IPS-18a (cell line): Measurements from ENCODE around the gene TTLL12.

Experiments used
- H3K27ac ChIP-seq: one replicate; pipeline ENCODE4 v1.5.1; 2013; ENCODE audit warnings: low read length
- H3K27me3 ChIP-seq: one replicate; pipeline ENCODE4 v1.6.1; 2013; ENCODE audit warnings: mild to moderate bottlenecking, low read length; ENCODE audit not compliant: control insufficient read depth, insufficient read depth
- H3K36me3 ChIP-seq: one replicate; pipeline ENCODE4 v1.6.1; 2013; ENCODE audit warnings: low read depth, low read length; ENCODE audit not compliant: control insufficient read depth
- H3K4me1 ChIP-seq: one replicate; pipeline ENCODE4 v1.6.1; 2013; ENCODE audit warnings: low read depth, low read length; ENCODE audit not compliant: control insufficient read depth
- H3K4me3 ChIP-seq: one replicate; pipeline ENCODE4 v1.5.1; 2013; ENCODE audit warnings: low read length
- H3K9ac ChIP-seq: one replicate; pipeline ENCODE4 v1.6.1; 2013; ENCODE audit warnings: mild to moderate bottlenecking, low read length, moderate library complexity
- H3K9me3 ChIP-seq: one replicate; pipeline ENCODE4 v1.6.1; 2013; ENCODE audit warnings: low read depth, low read length; ENCODE audit not compliant: control insufficient read depth

The TTLL12 gene

DNA sequence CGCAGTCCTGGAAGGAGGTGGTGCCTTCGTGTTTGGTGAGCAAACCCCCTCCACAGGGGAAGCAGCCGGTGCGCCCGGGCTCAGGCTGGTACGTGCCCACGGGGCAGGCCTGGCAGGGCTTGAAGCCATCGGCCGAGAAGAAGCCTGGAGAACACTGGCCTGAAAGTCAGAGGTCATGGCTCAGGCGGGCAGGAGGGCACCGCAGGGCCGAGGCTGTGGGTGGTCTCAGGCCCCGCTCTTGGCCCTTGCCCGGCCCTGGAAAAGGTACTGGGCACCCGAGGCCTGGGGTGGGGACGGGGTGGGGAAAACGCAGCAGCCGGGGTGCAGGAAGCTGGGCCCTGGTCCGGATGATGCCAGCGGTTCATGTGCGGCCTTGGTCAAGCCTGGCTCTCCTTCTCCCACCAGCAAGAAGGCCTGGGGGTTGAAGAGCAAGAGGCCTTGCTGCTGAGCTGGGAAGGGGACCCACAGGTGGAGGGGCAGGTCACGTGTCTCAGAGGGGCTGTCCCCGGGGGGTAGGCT is 25.6 kb upstream of the TTLL12 start:
- H3K36me3 ChIP-seq, result no peaks in the 10 kb centered on the region
- H3K27me3 ChIP-seq, result no peaks in the 10 kb centered on the region
- no peak overlapping the region for H3K9ac ChIP-seq
- H3K4me3 ChIP-seq, result no peak overlapping the region
- H3K9me3 ChIP-seq, result no peaks in the 10 kb centered on the region
- no peak overlapping the region for H3K27ac ChIP-seq
- H3K4me1 ChIP-seq, result peaks cover 4% of the 10 kb centered on the region

DNA sequence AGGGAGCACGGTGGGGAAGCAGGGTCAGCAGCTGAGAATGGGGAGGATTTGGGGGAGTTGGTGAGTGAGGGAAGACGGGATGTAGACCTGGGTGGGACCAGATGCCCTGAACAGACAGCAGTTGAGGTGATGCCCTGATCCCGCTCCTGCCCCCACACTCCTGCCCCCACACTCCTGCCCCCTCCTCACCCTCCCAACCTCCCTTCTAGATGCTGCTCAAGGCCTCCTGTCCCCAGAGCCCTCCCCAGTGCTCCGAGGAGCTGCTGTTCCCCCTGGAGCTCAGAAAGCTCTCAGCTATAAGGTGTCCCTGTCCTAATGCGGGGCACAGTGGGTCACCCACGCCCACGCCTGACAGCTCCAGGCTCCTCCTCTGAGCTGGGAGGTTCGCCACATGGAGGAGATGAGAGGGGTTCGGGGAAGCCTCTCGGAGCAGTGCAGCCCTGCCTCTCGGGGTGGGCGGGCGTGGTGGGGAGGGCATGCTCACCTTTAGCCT is 25.1 kb upstream of the TTLL12 start:
- H3K4me3 ChIP-seq, result no peak overlapping the region
- no peak overlapping the region for H3K9ac ChIP-seq
- H3K27ac ChIP-seq, result no peak overlapping the region
- no peaks in the 10 kb centered on the region for H3K9me3 ChIP-seq
- no peaks in the 10 kb centered on the region for H3K27me3 ChIP-seq
- H3K4me1 ChIP-seq, result peaks cover 4% of the 10 kb centered on the region
- H3K36me3 ChIP-seq, result no peaks in the 10 kb centered on the region

DNA sequence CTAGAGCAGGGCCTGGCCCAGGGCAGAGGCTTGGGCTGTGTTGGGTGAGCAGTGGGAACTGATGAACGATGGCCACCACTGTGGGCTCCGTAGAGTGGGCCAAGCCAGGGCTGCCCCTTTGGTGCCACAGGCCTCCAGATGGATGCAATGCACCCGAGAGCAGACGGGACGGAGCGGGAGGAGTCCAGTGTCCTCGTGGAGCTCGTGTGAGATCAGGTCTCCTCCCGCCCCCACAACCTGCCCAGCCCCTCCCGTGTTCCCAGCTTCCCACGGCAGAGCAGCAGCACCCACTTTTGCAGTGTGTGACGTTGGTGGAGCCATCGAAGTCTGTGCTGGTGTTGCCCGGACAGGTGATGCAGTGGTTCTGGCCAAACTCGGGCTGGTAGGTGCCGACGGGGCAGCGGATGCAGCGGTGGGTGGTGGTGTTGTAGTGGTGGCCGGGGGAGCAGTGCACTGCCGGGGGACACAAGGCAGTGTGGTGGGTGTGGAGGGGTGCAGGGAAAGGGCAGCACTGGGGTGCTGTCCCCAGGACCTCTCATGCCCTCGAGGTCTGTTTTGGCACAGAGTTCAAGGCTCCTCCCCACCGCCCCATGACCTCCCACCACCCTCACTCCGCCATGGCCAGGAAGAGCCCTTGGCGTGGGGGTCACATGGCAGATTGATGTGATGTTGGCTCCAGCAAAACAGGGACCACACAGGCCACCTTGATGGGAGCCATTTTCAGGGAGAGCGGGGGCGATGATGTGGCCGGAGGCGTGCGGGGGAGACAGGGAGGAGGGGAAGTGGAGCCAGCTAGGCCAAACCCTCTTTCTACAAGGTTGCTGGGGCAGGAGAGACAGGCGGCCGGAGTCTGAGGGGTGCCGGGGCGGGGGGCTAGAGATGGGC is 23.9 kb upstream of the TTLL12 start:
- Histone ChIP-seq H3K9me3 (no peaks in the 10 kb centered on the region), H3K9ac (no peak overlapping the region), H3K36me3 (no peaks in the 10 kb centered on the region), H3K27me3 (no peaks in the 10 kb centered on the region), H3K4me3 (no peak overlapping the region), H3K27ac (no peak overlapping the region), H3K4me1 (peaks cover 4% of the 10 kb centered on the region)

DNA sequence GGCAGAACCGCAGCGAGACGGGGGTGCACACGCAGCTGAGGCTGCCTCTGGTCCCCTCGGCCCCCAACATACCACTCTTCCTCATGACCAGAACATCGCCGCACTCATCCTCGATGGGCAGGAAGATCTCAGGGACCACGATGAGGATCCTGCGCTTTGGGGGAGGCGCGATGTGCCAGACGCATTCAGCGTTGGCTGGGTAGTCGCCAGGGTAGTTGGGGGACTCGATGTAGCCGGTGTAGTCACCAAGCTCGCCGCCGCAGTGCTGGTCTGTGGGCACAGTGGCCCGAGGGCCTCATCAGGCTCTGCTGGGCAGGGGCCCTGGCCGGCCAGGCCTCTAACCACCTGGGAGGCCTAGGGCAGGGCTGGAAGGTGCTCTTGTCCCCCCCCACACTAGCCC is 23.0 kb upstream of the TTLL12 start:
- no peak overlapping the region for H3K4me3 ChIP-seq
- no peaks in the 10 kb centered on the region for H3K27me3 ChIP-seq
- H3K36me3 ChIP-seq, result no peaks in the 10 kb centered on the region
- no peak overlapping the region for H3K27ac ChIP-seq
- H3K4me1 ChIP-seq, result peaks cover 4% of the 10 kb centered on the region
- no peaks in the 10 kb centered on the region for H3K9me3 ChIP-seq
- H3K9ac ChIP-seq, result no peak overlapping the region

DNA sequence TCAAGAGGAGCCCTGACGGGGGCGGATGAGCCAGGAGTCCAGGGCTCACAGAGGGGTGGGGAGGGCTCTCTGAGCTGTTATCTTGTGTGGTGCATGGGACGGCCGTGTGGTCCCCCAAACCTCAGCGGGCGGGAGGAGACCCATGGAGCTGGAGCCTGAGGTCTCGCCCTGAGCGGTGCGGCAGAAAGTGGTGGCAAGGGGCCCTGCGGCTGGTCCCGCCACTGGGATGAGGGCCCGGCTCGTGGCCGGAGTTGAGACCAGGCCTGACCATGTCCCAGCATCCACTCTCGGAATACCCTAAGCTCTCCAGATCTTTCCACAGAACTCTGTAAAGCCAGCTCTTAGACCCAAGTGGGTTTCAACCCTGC is 22.6 kb upstream of the TTLL12 start:
- H3K27me3 ChIP-seq, result no peaks in the 10 kb centered on the region
- H3K36me3 ChIP-seq, result no peaks in the 10 kb centered on the region
- H3K9ac ChIP-seq, result no peak overlapping the region
- H3K9me3 ChIP-seq, result no peaks in the 10 kb centered on the region
- H3K4me1 ChIP-seq, result peaks cover 4% of the 10 kb centered on the region
- no peak overlapping the region for H3K4me3 ChIP-seq
- no peak overlapping the region for H3K27ac ChIP-seq

DNA sequence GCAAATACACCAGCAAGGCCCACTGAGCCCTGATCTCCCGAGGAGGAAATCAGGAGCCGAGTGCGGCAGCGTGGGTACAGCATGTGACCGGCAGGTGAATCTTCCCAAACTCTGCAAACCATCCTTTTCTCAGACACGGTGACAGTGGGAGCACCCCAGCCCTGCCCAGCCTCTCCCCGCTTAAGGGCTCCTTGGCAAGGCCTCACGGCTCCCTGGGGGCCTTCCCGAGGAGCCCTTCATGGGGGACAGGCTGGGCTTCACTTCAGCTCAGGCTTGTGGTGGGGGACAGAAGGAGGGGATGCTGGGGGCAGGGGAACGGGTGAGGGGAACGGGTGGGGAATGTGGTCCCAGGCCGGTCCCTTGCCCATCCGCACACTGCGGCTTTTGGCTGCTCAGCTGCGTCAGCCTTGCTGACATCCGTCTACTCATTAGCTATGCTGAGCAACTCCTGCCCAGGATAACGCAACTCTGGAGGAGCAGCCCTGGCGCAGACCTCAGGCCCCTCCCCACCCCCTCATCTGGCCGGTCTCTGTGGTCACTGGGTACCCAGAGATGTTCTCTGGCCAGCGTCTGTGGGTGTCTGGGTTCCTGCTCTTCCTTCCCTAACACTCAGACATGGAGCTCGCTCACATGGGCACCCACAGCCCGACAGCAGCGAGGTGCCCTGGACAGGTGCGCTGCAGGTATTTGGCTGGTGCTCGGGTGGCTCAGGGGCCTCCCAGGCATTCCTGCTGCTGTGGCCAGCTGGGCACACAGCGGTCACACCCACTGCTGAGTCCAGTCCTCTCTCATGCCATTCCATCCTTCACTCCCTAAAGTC is 22.0 kb upstream of the TTLL12 start:
- H3K4me3 ChIP-seq, result no peak overlapping the region
- no peaks in the 10 kb centered on the region for H3K27me3 ChIP-seq
- no peak overlapping the region for H3K9ac ChIP-seq
- H3K9me3 ChIP-seq, result no peaks in the 10 kb centered on the region
- peaks cover 4% of the 10 kb centered on the region for H3K4me1 ChIP-seq
- H3K27ac ChIP-seq, result no peak overlapping the region
- H3K36me3 ChIP-seq, result no peaks in the 10 kb centered on the region

DNA sequence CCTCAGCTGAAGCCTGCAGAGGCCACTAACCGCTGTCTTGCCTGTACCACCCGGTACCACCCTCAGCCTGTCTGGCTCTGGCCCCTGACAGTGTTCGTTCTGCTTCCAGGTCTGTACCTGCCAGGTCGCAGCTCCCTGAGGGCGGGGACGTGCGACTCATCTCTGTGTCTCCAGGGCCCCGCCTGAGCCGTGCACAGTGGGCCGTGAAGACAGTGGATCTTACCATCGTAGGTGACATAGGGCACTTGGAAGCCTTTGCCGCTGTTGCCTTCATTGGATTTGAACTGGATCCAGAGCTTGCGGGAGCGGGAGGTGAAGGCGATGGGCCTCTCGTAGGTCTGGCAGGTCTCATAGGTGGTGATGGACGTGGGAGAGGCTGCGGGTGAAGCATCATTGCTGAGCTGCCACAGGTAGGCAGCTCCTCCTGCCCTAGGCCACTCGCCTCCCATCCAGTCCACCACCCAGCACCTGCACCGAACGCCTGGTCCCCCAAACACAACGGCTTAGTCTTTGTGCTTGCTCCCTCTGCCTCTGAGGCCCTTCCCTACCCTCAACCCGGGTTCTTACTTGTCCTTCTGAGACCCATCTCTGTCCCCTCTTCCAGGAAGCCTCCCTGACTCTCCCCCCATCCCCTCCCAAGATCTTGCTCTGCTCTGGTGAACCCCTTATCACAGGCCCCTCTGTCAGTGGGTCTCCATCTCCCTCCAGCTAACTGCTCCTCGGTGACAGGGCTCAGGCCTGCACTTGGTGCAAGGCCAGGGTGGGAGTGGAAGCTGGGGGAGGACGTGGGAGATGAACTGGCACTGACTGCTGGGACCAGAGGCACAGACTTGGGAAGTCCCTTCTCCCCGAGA is 21.1 kb upstream of the TTLL12 start:
- H3K27ac ChIP-seq, result no peak overlapping the region
- no peaks in the 10 kb centered on the region for H3K27me3 ChIP-seq
- no peaks in the 10 kb centered on the region for H3K4me1 ChIP-seq
- no peak overlapping the region for H3K4me3 ChIP-seq
- no peaks in the 10 kb centered on the region for H3K36me3 ChIP-seq
- no peak overlapping the region for H3K9ac ChIP-seq
- H3K9me3 ChIP-seq, result no peaks in the 10 kb centered on the region

DNA sequence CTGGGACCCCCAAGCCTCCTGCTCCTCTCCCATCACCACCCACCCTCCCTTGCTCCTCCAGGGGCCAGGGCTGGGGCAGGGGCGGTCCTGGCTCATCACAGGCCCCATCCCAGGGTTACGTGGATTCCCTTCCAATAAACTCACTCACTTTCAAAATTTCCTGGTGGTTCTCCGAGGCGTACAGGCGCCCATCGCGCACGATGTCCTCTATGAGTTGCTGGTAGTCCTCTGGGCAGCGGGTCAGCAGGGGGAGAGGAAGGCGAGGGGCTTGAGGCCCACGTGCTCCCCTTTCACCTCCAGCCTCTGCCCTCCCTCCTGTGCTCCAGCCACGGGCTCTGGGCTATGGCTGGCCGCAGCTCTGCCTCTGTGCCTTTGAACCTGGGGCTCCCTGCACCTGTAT is 20.5 kb upstream of the TTLL12 start:
- Histone ChIP-seq H3K9me3 (no peaks in the 10 kb centered on the region), H3K9ac (no peak overlapping the region), H3K4me1 (no peaks in the 10 kb centered on the region), H3K4me3 (no peak overlapping the region), H3K27ac (no peak overlapping the region), H3K27me3 (no peaks in the 10 kb centered on the region), H3K36me3 (no peaks in the 10 kb centered on the region)

DNA sequence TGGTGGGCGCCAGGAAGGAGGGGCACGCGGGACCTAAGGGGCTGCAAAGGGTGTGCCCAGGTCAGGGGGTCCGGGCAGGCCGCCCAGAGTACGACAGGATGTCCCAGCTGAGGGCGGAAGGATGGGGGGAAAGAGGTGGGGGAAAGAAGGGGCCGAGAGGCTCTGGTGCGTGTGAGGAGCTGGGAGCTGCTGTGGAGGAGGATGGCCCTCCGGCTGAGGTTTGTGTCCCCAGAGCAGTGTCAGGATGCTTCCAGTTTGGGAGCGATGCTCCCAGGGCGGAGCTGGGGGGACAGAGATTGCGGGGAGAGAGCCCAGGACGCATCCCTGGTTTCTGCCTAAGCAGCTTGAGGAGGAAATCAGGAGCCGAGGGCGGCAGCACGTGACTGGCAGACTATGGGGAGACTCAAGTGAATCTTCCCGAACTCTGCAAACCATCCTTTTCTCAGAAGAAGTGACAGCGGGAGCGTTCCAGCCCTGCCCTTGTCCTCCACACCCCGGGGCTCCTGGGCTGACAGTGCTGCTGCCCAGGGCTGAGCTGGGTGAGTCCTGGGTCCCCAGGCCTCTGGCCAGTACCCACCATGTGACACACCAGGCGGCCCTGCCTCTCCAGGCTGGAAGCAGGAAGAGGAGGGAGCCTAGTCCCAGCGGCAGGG is 19.7 kb upstream of the TTLL12 start:
- Histone ChIP-seq H3K27me3 (no peaks in the 10 kb centered on the region), H3K27ac (no peak overlapping the region), H3K9ac (no peak overlapping the region), H3K4me1 (no peaks in the 10 kb centered on the region), H3K4me3 (no peak overlapping the region), H3K36me3 (no peaks in the 10 kb centered on the region), H3K9me3 (no peaks in the 10 kb centered on the region)

DNA sequence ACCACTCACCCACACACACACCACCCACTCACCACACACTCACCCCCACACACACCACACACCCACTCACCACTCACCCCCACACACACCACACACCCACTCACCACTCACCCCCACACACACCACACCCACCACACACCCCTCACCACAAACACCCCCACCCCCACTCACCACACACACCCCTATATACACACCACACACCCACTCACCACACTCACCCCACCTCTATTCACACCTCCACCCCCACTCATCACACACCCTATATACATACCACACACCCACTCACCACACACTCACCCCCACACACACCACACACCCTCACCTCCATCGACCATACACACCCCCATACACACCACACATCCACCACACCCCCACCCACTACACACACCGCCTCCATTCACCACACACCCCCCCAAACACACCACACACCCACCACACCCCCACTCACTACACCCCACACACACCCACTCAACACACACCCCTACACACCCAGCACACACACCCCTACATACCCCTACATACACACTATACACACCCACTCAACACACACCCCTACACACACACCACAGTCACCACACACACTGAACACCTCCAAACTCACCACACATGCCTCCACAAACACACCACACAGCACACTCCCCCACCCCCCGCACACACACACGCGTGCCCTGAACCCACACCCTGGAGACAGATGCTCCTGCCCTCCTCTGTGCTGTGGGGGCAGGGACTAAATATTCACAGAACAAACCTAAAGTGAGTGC is 19.0 kb upstream of the TTLL12 start:
- Histone ChIP-seq H3K27ac (no peak overlapping the region), H3K4me3 (no peak overlapping the region), H3K36me3 (no peaks in the 10 kb centered on the region), H3K9me3 (no peaks in the 10 kb centered on the region), H3K27me3 (no peaks in the 10 kb centered on the region), H3K4me1 (no peaks in the 10 kb centered on the region), H3K9ac (no peak overlapping the region)
